ENCODE results near the gene ST6GAL2. TPM values are rescaled to one million over a fixed set of nuclear protein-coding genes. Genes with fewer than 3 reads are reported as not detected.

The ST6GAL2 gene
- total and polyA plus RNA-seq, 12 donors = 0.03 to 0.57 (median 0.13) TPM; not detected in 1

DNA sequence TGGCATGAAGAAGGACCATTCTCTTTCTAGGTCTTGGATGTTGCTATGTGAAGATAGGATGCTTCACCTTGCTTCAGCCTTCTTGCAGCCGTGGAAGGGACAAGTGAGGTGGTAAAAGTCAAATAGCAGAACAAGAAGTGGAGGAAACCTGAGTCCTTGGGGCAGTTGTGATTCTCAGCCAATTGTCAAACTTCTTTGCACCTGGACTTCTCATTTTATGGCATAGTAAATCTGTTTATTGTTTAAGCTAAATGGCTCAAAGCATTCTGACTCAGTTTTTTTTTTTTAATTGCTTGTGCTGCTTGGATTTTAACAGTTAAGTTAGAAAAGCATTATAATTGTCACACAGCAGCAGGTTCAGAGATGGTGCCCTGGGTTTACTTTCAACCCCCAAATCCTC, 33.0 kb upstream of the ST6GAL2 start:
- no peak overlapping the region for H3K4me3 ChIP-seq
- H3K27me3 ChIP-seq = no peaks in the 10 kb centered on the region
- H3K4me1 ChIP-seq (replicated peaks in 1 of 2) = no peaks in the 10 kb centered on the region
- no peaks in the 10 kb centered on the region for H3K36me3 ChIP-seq (replicated peaks in 1 of 2)
- no peak overlapping the region for H3K27ac ChIP-seq
- TF ChIP-seq, protein P1, sequence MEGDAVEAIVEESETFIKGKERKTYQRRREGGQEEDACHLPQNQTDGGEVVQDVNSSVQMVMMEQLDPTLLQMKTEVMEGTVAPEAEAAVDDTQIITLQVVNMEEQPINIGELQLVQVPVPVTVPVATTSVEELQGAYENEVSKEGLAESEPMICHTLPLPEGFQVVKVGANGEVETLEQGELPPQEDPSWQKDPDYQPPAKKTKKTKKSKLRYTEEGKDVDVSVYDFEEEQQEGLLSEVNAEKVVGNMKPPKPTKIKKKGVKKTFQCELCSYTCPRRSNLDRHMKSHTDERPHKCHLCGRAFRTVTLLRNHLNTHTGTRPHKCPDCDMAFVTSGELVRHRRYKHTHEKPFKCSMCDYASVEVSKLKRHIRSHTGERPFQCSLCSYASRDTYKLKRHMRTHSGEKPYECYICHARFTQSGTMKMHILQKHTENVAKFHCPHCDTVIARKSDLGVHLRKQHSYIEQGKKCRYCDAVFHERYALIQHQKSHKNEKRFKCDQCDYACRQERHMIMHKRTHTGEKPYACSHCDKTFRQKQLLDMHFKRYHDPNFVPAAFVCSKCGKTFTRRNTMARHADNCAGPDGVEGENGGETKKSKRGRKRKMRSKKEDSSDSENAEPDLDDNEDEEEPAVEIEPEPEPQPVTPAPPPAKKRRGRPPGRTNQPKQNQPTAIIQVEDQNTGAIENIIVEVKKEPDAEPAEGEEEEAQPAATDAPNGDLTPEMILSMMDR (IDR thresholded peaks at IDR 0.05) = no peak
- no peak for TF ChIP-seq POLR2A (IDR thresholded peaks at IDR 0.05)
- 42 to 71% (median 53%) methylated on average over 1 of the region's 1 CpG for WGBS, 4 donors
- intact Hi-C loops (cut with DNase I) = no loop called here
- no peak for DNase-seq
- no peaks in the 10 kb centered on the region for H3K9me3 ChIP-seq (replicated peaks in 1 of 3)

DNA sequence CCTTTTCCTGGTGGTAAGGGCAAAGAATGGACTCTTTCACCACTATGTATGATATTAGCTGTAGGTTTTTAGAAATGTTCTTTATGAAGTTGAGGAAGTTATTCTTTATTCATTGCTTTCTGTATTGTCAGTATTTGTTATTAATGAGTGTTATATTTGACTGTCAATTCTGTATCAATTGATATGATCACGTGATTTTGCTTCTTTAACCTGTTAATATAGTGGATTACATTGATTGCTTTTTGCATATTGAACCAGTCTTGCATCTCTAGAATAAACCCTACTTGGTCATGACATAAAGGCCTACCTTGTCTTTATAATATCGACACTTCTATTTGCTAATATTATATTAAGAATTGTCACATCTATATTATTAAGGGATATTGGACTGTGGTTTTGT, 18.3 kb upstream of the ST6GAL2 start:
- Histone ChIP-seq H3K36me3 (replicated peaks in 1 of 2) (no peaks in the 10 kb centered on the region), H3K4me3 (no peak overlapping the region), H3K27me3 (no peaks in the 10 kb centered on the region), H3K27ac (no peak overlapping the region), H3K9me3 (replicated peaks in 1 of 3) (no peaks in the 10 kb centered on the region), H3K4me1 (replicated peaks in 1 of 2) (no peaks in the 10 kb centered on the region)
- intact Hi-C loops (cut with DNase I) = no loop called here
- 79 to 85% (median 82%) methylated on average over 2 of the region's 2 CpGs for WGBS, 4 donors
- no peak for DNase-seq
- no peak for TF ChIP-seq POLR2A (IDR thresholded peaks at IDR 0.05)

DNA sequence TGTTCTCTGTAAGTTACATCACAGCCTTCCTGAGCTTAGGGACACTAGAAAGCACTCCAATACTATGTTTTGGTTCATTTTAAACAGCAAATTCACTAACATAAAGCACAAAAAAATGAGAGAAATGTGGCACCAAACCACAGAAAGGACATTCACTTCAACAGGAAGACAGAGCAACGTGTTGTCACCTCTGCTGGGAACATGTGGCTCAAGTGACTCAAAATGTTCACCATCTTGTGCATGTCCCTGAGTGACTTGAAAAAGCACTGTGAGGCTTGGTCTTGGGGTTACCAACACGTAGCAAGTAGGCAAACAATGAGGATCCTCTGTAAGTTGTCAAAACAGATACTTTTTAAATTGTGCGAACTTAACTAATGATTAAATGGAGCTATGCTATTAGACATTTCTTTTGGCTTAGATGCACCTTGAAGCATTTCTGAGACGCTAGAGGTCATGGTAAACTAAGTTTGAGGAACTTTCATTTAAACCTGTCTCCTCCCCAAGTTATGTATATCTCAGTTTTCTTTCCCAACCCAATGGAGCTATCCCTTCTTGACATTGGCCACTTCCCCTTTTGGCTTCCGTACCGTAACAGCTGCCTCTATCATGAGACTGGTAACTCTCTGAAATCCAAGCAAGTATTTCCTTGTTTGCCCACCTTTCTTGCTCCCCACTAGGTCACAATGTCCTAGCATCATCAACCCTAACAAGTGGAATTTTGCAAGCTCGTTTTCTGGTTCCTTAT, 14.0 kb upstream of the ST6GAL2 start:
- WGBS, 4 donors = 60 to 73% (median 63%) methylated on average over 7 of the region's 7 CpGs
- TF ChIP-seq, protein P1 (IDR thresholded peaks at IDR 0.05) = no peak
- TF ChIP-seq POLR2A (IDR thresholded peaks at IDR 0.05) = no peak
- Histone ChIP-seq H3K9me3 (replicated peaks in 1 of 3) (no peaks in the 10 kb centered on the region), H3K4me1 (replicated peaks in 1 of 2) (no peaks in the 10 kb centered on the region), H3K27me3 (no peaks in the 10 kb centered on the region), H3K27ac (no peak overlapping the region), H3K4me3 (no peak overlapping the region), H3K36me3 (replicated peaks in 1 of 2) (no peaks in the 10 kb centered on the region)
- DNase-seq = no peak
- intact Hi-C loops (cut with DNase I) = no loop called here

DNA sequence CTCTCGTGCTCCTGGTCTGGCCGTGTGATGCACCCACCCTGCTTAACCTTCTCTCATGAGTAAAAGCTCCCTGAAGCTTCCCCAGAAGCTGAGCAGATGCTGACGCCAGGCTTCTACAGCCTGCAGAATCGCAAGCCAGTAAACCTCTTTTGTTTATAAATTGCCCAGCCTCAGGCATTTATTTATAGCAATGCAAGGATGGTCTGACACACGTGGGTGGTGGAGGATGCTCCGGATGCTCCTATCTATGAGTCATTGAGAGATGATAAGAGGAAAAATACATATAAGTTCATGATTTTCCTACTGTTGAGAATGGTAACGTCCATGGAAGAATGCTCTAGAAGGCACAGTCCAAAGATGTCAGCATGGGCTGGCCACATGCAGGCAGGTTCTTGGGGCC, 8.6 kb upstream of the ST6GAL2 start:
- DNase-seq = no peak
- no peaks in the 10 kb centered on the region for H3K36me3 ChIP-seq (replicated peaks in 1 of 2)
- H3K27me3 ChIP-seq = no peaks in the 10 kb centered on the region
- 75 to 85% (median 79%) methylated on average over 7 of the region's 7 CpGs for WGBS, 4 donors
- intact Hi-C loops (cut with DNase I) = no loop called here
- no peaks in the 10 kb centered on the region for H3K4me1 ChIP-seq (replicated peaks in 1 of 2)
- no peak overlapping the region for H3K27ac ChIP-seq
- TF ChIP-seq POLR2A (IDR thresholded peaks at IDR 0.05) = no peak
- TF ChIP-seq, protein P1 (IDR thresholded peaks at IDR 0.05) = no peak
- H3K4me3 ChIP-seq = no peak overlapping the region
- no peaks in the 10 kb centered on the region for H3K9me3 ChIP-seq (replicated peaks in 1 of 3)

DNA sequence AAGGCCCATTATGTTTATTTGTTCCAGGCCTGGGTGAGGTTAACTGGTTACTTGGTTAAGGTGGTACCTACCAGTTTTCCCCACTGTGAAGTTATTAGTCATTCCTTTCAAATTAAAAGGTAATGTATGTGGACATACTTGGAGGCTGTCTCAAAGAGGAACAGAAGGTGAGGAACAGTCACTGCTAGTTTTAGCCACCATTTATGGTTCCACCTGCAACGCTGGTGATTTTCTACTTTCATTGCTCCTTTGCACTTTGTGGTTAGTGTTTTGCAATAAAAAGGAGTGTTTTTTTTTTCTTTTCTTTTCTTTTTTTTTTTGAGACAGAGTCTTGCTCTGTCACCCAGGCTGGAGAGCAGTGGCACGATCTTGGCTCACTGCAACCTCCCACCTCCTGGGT, 6.1 kb upstream of the ST6GAL2 start:
- Histone ChIP-seq H3K36me3 (replicated peaks in 1 of 2) (no peaks in the 10 kb centered on the region), H3K27ac (no peak overlapping the region), H3K9me3 (replicated peaks in 1 of 3) (no peaks in the 10 kb centered on the region), H3K4me3 (no peak overlapping the region), H3K27me3 (peaks cover 10% of the 10 kb centered on the region), H3K4me1 (replicated peaks in 1 of 2) (no peaks in the 10 kb centered on the region)
- intact Hi-C loops (cut with DNase I) = no loop called here
- no peak for TF ChIP-seq POLR2A (IDR thresholded peaks at IDR 0.05)
- TF ChIP-seq, protein P1 (IDR thresholded peaks at IDR 0.05) = no peak
- DNase-seq = no peak
- WGBS, 4 donors = 73 to 79% (median 77%) methylated on average over 2 of the region's 2 CpGs
